ENCODE data around the gene ANTXR2.

ANTXR2 gene

GRCh38 chr4:80091688-80092087 is 18.7 kb upstream of the ANTXR2 start:
- DNase-seq: no peak

- DNase-seq: no peak
These were observed 18.2 kb upstream of the ANTXR2 start for GRCh38 chr4:80091184-80091583.

GRCh38 chr4:80090090-80090489 is 17.1 kb upstream of the ANTXR2 start:
- no peak for DNase-seq

- DNase-seq: no peak
These were observed 15.4 kb upstream of the ANTXR2 start for GRCh38 chr4:80088471-80088870.

- no peak for DNase-seq
These were observed 13.3 kb upstream of the ANTXR2 start for GRCh38 chr4:80086296-80086695.

GRCh38 chr4:80085081-80085480 is 12.1 kb upstream of the ANTXR2 start:
- DNase-seq: no peak

- no peak for DNase-seq
These were observed 9.7 kb upstream of the ANTXR2 start for GRCh38 chr4:80082693-80083092.

- no peak for DNase-seq
These were observed 8.5 kb upstream of the ANTXR2 start for GRCh38 chr4:80081566-80081965.

- DNase-seq: no peak
These were observed 6.4 kb upstream of the ANTXR2 start for GRCh38 chr4:80079255-80079923.

GRCh38 chr4:80078346-80079092 is 5.5 kb upstream of the ANTXR2 start:
- DNase-seq: no peak

GRCh38 chr4:80077639-80078038 is 4.6 kb upstream of the ANTXR2 start:
- no peak for DNase-seq

GRCh38 chr4:80076681-80077080 is 3.7 kb upstream of the ANTXR2 start:
- no peak for DNase-seq

GRCh38 chr4:80075995-80076675 is 3.1 kb upstream of the ANTXR2 start:
- DNase-seq: no peak

GRCh38 chr4:80074651-80075050 is 1.6 kb upstream of the ANTXR2 start:
- DNase-seq: no peak

GRCh38 chr4:80074069-80074468 is 1.0 kb upstream of the ANTXR2 start:
- DNase-seq: no peak

- DNase-seq: no peak
These were observed 512 bp upstream of the ANTXR2 start for GRCh38 chr4:80073473-80074008.

GRCh38 chr4:80072228-80072743 is 743 bp downstream of the ANTXR2 start:
- DNase-seq: peak; percentile 39

GRCh38 chr4:80071604-80072227 is 1.3 kb downstream of the ANTXR2 start:
- DNase-seq: no peak

GRCh38 chr4:80070880-80071603 is 2.0 kb downstream of the ANTXR2 start:
- DNase-seq: no peak

GRCh38 chr4:80069837-80070731 is 2.9 kb downstream of the ANTXR2 start:
- no peak for DNase-seq
